Upper lobe of right lung (tissue), 1 donor: ENCODE data around the gene PIN4. TPM values are rescaled to one million over a fixed set of nuclear protein-coding genes. Genes with fewer than 3 reads are reported as not detected.
"Not testable (repeated sequence)": the region's sequence is repeated elsewhere in the genome, so short reads cannot be mapped to it uniquely, and the experiment has no call there.

Source experiments
- ATAC-seq: fragments of 200-7000 bp; cut with Tn5 transposase; one replicate; pipeline ENCODE4 v1.9.1; 2020; ENCODE audit warnings: mild to moderate bottlenecking, moderate library complexity
- DNase-seq: peaks from one replicate; pipeline ENCODE4 v3.0.0-alpha.2; 2020
- H3K27ac ChIP-seq: fragments of 200-600 bp; one replicate; pipeline ENCODE4 v1.8.0; 2022
- H3K27me3 ChIP-seq: fragments of 200-600 bp; one replicate; pipeline ENCODE4 v1.8.0; 2022; ENCODE audit warnings: mild to moderate bottlenecking
- H3K36me3 ChIP-seq: fragments of 200-600 bp; one replicate; pipeline ENCODE4 v1.8.0; 2022
- H3K4me1 ChIP-seq: fragments of 200-600 bp; one replicate; pipeline ENCODE4 v1.8.0; 2022
- H3K4me3 ChIP-seq: fragments of 200-600 bp; one replicate; pipeline ENCODE4 v1.8.0; 2022; ENCODE audit warnings: mild to moderate bottlenecking
- H3K9me3 ChIP-seq: fragments of 200-600 bp; one replicate; pipeline ENCODE4 v1.8.0; 2022
- intact Hi-C: fragments of 100-400 bp; cut with DNase I; formaldehyde crosslinking; loops from one replicate; pipeline ENCODE4 v1.11.0; 2022
- total RNA-seq: library from RNA; stranded (reverse); fragmentation: NEBNext Ultra II Directional; extraction: Animal tissue kit (Norgen Biotek cat#: 25700); gene quantifications from one replicate; pipeline ENCODE4 v1.2.1, GENCODE V29; 2021
- TF ChIP-seq, protein P1 (sequence below): fragments of 200-600 bp; IDR thresholded peaks from one replicate; pipeline ENCODE4 v1.8.0; 2022; ENCODE audit warnings: antibody characterized with exemption
- donor health status: DM: no; HTN: yes; CAD: no; lungs with severe emphysema.

The PIN4 gene
- total RNA-seq, 1 donor from 2014 or later, result 8.8 TPM

DNA sequence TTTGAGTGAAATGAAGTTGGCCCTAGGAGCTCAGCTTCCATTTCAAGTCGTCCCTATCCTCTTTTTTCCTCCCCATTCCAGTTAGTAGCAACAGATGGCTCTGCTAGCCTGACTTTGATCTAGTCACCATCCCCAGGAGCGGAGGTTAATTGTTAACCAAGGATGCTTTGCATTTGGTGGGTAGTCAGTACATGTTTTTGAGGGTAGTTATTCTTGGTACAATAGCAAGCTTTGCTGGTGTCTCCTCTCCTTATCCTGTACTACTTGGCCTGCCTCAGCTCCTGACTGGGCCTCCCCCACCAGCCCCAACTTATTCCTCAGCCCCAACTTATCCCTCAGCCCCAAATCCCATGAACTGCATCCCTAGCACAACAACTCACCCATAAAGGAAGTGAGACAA, 35.0 kb upstream of the PIN4 start:
- no peaks in the 10 kb centered on the region for H3K36me3 ChIP-seq
- H3K4me1 ChIP-seq, result no peaks in the 10 kb centered on the region
- TF ChIP-seq, protein P1, sequence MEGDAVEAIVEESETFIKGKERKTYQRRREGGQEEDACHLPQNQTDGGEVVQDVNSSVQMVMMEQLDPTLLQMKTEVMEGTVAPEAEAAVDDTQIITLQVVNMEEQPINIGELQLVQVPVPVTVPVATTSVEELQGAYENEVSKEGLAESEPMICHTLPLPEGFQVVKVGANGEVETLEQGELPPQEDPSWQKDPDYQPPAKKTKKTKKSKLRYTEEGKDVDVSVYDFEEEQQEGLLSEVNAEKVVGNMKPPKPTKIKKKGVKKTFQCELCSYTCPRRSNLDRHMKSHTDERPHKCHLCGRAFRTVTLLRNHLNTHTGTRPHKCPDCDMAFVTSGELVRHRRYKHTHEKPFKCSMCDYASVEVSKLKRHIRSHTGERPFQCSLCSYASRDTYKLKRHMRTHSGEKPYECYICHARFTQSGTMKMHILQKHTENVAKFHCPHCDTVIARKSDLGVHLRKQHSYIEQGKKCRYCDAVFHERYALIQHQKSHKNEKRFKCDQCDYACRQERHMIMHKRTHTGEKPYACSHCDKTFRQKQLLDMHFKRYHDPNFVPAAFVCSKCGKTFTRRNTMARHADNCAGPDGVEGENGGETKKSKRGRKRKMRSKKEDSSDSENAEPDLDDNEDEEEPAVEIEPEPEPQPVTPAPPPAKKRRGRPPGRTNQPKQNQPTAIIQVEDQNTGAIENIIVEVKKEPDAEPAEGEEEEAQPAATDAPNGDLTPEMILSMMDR, result no peak
- ATAC-seq (no peak), DNase-seq (no peak)
- H3K9me3 ChIP-seq, result no peaks in the 10 kb centered on the region
- intact Hi-C loops, result no loop called here
- no peak overlapping the region for H3K4me3 ChIP-seq
- no peaks in the 10 kb centered on the region for H3K27me3 ChIP-seq
- H3K27ac ChIP-seq, result no peak overlapping the region

DNA sequence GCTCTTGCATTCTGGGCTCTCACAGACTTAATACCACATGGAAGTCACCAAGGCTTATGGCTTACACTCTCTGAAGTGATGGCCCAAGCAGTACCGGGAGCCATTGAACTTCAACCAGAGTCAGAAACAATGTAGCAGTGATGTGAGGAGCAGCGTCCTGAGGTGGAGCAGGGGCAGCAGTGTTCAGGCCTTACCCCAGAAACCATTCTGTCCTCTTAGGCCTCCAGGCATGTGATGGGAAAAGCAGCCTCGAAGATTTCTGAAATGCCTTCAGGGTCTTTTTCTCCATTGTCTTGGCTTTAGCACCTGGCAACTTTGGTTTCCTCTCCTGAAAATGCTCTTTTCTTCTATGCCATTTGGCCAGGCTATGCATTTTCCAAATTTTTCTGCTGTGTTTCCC, 22.8 kb upstream of the PIN4 start:
- no peak overlapping the region for H3K27ac ChIP-seq
- ATAC-seq (no peak), DNase-seq (no peak)
- no peaks in the 10 kb centered on the region for H3K4me1 ChIP-seq
- TF ChIP-seq, protein P1, result no peak
- intact Hi-C loops, result no loop called here
- H3K27me3 ChIP-seq, result no peaks in the 10 kb centered on the region
- no peaks in the 10 kb centered on the region for H3K9me3 ChIP-seq
- no peak overlapping the region for H3K4me3 ChIP-seq
- no peaks in the 10 kb centered on the region for H3K36me3 ChIP-seq

GRCh38 chrX:72159769-72160168, 21.8 kb upstream of the PIN4 start:
- ATAC-seq, result no peak
- H3K9me3 ChIP-seq, result no peaks in the 10 kb centered on the region
- H3K4me1 ChIP-seq, result no peaks in the 10 kb centered on the region
- DNase-seq, result no peak
- H3K4me3 ChIP-seq, result no peak overlapping the region
- H3K27ac ChIP-seq, result no peak overlapping the region
- intact Hi-C loops, result no loop called here
- TF ChIP-seq, protein P1, result no peak
- no peaks in the 10 kb centered on the region for H3K27me3 ChIP-seq
- no peaks in the 10 kb centered on the region for H3K36me3 ChIP-seq

DNA sequence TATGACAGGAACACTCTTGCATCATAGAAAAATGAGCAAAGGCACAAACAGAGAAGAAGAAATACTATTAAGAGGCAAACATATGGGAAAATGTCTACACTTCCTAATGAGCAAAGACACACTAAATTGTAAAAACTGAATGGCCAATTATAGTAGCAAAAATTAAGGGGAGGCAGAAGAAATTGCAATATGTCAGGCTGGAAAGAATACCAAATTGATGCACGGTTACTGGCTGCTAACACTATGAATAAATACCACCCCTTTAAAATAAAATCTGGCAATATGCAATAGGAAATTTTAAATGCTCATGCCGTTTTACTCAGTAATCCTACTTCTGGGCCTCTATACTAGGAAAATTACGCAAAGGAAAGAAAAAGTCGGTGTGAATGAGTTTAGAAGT, 16.0 kb upstream of the PIN4 start:
- intact Hi-C loops, result no loop called here
- ATAC-seq (no peak), DNase-seq (no peak)
- TF ChIP-seq, protein P1, result no peak
- no peaks in the 10 kb centered on the region for H3K27me3 ChIP-seq
- no peaks in the 10 kb centered on the region for H3K9me3 ChIP-seq
- no peak overlapping the region for H3K4me3 ChIP-seq
- H3K27ac ChIP-seq, result no peak overlapping the region
- no peaks in the 10 kb centered on the region for H3K36me3 ChIP-seq
- H3K4me1 ChIP-seq, result no peaks in the 10 kb centered on the region

DNA sequence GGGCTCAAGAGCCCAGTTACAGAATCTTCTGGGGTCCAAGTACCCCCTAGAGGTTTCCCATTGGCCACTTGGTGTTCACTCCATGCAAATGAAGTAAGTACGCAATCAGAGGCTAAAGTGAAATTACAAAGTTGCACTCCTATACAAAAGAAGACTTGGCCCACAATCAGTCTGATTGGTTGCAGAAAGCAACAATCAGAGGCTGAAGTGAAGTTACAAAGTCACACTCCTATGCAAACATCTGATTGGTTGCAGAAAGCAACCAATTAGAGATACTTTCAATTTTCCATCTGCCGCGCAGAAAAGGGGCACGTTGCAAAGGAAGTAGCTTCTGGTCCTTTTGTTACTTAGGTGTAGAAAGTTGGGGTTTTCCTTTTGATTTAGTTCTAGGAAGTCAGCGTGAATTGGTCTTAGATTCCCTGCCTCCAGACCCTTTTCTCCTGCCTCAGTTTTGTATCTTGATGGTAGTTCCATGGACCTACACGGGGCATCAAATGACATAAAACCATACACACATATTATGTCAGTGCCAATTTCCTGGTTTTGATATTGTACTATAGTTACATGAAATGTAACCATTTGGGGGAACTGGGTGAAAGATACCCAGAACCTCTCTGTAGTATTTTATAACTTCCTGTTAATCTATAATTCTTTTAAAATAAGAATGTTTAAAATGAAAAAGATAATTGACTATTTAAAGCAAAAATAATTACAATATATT, 12.4 kb upstream of the PIN4 start:
- peak overlapping the region; percentile 16 for H3K4me3 ChIP-seq
- TF ChIP-seq, protein P1, result no peak
- H3K27ac ChIP-seq, result peak overlapping the region; percentile 24
- DNase-seq, result no peak
- no peaks in the 10 kb centered on the region for H3K27me3 ChIP-seq
- no peaks in the 10 kb centered on the region for H3K4me1 ChIP-seq
- no peak for ATAC-seq
- no peaks in the 10 kb centered on the region for H3K36me3 ChIP-seq
- no peaks in the 10 kb centered on the region for H3K9me3 ChIP-seq
- intact Hi-C loops, result no loop called here

DNA sequence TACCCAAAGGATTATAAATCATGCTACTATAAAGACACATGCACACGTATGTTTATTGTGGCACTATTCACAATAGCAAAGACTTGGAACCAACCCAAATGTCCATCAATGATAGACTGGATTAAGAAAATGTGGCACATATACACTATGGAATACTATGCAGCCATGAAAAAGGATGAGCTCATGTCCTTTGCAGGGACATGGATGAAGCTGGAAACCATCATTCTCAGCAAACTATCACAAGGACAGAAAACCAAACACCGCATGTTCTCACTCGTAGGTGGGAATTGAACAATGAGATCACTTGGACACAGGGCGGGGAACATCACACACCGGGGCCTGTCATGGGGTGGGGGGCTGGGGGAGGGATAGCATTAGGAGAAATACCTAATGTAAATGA, 5.3 kb upstream of the PIN4 start:
- H3K27me3 ChIP-seq, H3K27ac ChIP-seq, DNase-seq, H3K36me3 ChIP-seq, H3K4me1 ChIP-seq, H3K9me3 ChIP-seq, ATAC-seq, H3K4me3 ChIP-seq, intact Hi-C loops: not testable (repeated sequence)
